Measurements from ENCODE around the gene AMHR2. TPM values are rescaled to one million over a fixed set of nuclear protein-coding genes. Genes with fewer than 3 reads are reported as not detected.
A peak's percentile ranks its signal among the peaks of the same experiment; 100 is the strongest.

The AMHR2 gene
- total and polyA plus RNA-seq, 2 experiments from 2014 or later, result not detected

DNA sequence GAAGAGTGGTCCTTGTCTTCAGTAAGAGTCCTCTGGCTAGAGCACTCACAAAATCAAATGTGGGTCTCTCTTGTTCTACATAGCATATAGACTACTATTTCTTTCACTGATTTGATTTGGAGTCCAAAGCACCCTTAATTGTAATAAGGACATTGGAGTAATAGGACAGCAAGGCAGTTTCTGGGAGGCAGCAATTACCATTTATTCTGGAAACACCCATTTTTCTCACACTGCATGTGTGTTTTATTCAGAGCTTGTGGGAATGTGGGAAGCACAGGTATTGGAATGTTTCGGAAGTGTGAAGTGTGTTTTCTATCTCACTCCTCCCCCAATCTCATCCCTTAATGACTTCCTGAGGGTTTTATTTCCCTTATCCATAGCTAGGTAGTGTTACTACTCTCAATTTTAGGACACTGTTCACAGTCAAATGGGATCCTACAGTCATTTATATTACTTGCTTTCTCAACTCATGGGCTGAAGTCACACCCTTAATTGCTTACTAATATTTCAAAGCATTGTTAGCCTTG lies 48.5 kb downstream of the AMHR2 start:
- H3K9me2 ChIP-seq (ENCODE audit: insufficient read depth), result no peaks in the 10 kb centered on the region
- no peak for DNase-seq
- no peaks in the 10 kb centered on the region for H3K27me3 ChIP-seq (replicated peaks; ENCODE audit: insufficient read depth)
- peaks cover 94% of the 10 kb centered on the region for H3F3A ChIP-seq (ENCODE audit: insufficient read depth)
- no peak overlapping the region for H3K4me2 ChIP-seq (ENCODE audit: unreplicated experiment)
- H4K20me1 ChIP-seq (ENCODE audit: insufficient read depth), result no peaks in the 10 kb centered on the region
- TF ChIP-seq EZH2 (IDR thresholded peaks at IDR 0.05; ENCODE audit: insufficient read depth, poor library complexity, severe bottlenecking) (no peak), EZH2phosphoT487 (IDR thresholded peaks at IDR 0.05; ENCODE audit: insufficient read depth, low read depth) (no peak)
- peak overlapping the region; percentile 1; the same call in 1 of the 2 replicates for H3K27ac ChIP-seq
- H3K4me1 ChIP-seq (ENCODE audit: insufficient read depth), result no peaks in the 10 kb centered on the region
- H3K36me3 ChIP-seq (ENCODE audit: low read depth), result peaks cover 95% of the 10 kb centered on the region
- no peak overlapping the region for H2AFZ ChIP-seq
- no peak overlapping the region for H3K9ac ChIP-seq
- peaks cover 98% of the 10 kb centered on the region for H3K79me2 ChIP-seq (ENCODE audit: insufficient read depth)
- in situ Hi-C loops (cut with MboI), result no loop called here
- H3K9me3 ChIP-seq (ENCODE audit: low read depth), result no peaks in the 10 kb centered on the region
- WGBS, 2 experiments (ENCODE audit: low coverage in 1 of 2, low lambda C conversion rate in 2 of 2, missing lambda C conversion rate in 2 of 2), result 96 to 100% methylated on average over 1 of the region's 1 CpG
- H3K4me3 ChIP-seq, result no peak overlapping the region

DNA sequence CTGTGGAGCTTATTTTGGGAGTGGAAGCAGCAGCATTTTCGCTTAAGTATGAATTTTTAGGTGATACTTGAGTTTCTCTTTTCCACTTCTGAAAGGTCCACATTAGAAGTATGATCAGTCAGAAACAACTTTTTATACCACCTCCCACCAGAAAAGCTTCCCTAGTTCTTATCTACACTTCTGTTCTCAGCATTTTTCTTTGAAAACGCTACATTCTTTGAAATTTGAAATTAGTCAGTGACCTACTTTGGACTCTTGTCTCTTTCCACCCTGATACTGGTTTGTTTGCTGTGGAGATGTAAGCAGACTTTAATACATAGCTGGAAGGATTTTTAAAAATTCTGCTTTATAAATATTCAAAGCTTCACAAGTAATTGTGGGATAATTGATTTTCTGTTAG lies 50.4 kb downstream of the AMHR2 start:
- H3K9ac ChIP-seq, result peak overlapping the region; percentile 31; the same call in 1 of the 2 replicates
- H4K20me1 ChIP-seq (ENCODE audit: insufficient read depth), result no peaks in the 10 kb centered on the region; the same call in 1 of the 2 replicates
- no peak overlapping the region for H3K4me2 ChIP-seq (ENCODE audit: unreplicated experiment)
- DNase-seq, result no peak
- no peaks in the 10 kb centered on the region for H3K27me3 ChIP-seq (replicated peaks; ENCODE audit: insufficient read depth)
- no peaks in the 10 kb centered on the region for H3K9me3 ChIP-seq (ENCODE audit: low read depth)
- peaks cover 16% of the 10 kb centered on the region for H3K4me1 ChIP-seq (ENCODE audit: insufficient read depth)
- H3K36me3 ChIP-seq (ENCODE audit: low read depth), result peaks cover 93% of the 10 kb centered on the region
- H3K79me2 ChIP-seq (ENCODE audit: insufficient read depth), result peaks cover 91% of the 10 kb centered on the region
- no peak overlapping the region for H3K4me3 ChIP-seq
- no peak for TF ChIP-seq EZH2 (IDR thresholded peaks at IDR 0.05; ENCODE audit: insufficient read depth, poor library complexity, severe bottlenecking)
- no peak for TF ChIP-seq EZH2phosphoT487 (IDR thresholded peaks at IDR 0.05; ENCODE audit: insufficient read depth, low read depth)
- WGBS, 2 experiments (ENCODE audit: low coverage in 1 of 2, low lambda C conversion rate in 2 of 2, missing lambda C conversion rate in 2 of 2), result 77 to 82% methylated on average over 2 of the region's 2 CpGs
- in situ Hi-C loops (cut with MboI), result no loop called here
- peak overlapping the region; percentile 36 for H3K27ac ChIP-seq
- peaks cover 94% of the 10 kb centered on the region for H3F3A ChIP-seq (ENCODE audit: insufficient read depth)
- H3K9me2 ChIP-seq (ENCODE audit: insufficient read depth), result no peaks in the 10 kb centered on the region
- no peak overlapping the region for H2AFZ ChIP-seq

DNA sequence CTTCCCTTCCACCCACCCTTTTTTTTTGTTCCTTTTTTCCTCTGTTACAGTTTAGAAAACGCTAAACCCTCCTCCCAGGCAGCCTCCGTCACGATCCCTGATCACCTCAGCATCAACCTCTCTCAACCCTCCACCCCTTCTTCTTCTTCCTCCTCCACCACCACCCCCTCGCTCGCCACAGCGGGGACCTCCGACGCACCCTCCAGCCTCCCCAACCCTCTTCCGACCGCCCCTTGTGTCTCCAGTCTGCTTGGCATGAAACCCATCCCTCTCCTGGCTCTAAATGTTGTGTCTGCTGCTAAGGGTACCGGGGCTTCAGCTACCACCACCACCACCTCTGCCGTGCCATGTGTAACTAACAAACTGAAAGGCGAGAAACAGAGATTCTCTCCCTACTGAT lies 51.2 kb downstream of the AMHR2 start:
- Histone ChIP-seq H3K79me2 (ENCODE audit: insufficient read depth) (peaks cover 84% of the 10 kb centered on the region), H2AFZ (no peak overlapping the region), H3K9ac (0 out of 2 replicates have a peak overlapping the region, but pooled peaks have one; percentile 31), H3K4me3 (no peak overlapping the region), H3K4me1 (ENCODE audit: insufficient read depth) (peaks cover 22% of the 10 kb centered on the region), H3K4me2 (ENCODE audit: unreplicated experiment) (no peak overlapping the region), H3F3A (ENCODE audit: insufficient read depth) (peaks cover 95% of the 10 kb centered on the region), H3K9me2 (ENCODE audit: insufficient read depth) (no peaks in the 10 kb centered on the region), H3K27ac (peak overlapping the region; percentile 36), H3K9me3 (ENCODE audit: low read depth) (no peaks in the 10 kb centered on the region), H3K27me3 (replicated peaks; ENCODE audit: insufficient read depth) (no peaks in the 10 kb centered on the region), H3K36me3 (ENCODE audit: low read depth) (peaks cover 93% of the 10 kb centered on the region), H4K20me1 (ENCODE audit: insufficient read depth) (no peaks in the 10 kb centered on the region; the same call in 1 of the 2 replicates)
- in situ Hi-C loops (cut with MboI), result no loop called here
- 78 to 79% methylated on average over 7 to 13 of the region's 13 CpGs for WGBS, 2 experiments (ENCODE audit: low coverage in 1 of 2, low lambda C conversion rate in 2 of 2, missing lambda C conversion rate in 2 of 2)
- TF ChIP-seq EZH2 (IDR thresholded peaks at IDR 0.05; ENCODE audit: insufficient read depth, poor library complexity, severe bottlenecking) (no peak), EZH2phosphoT487 (IDR thresholded peaks at IDR 0.05; ENCODE audit: insufficient read depth, low read depth) (no peak)
- no peak for DNase-seq

DNA sequence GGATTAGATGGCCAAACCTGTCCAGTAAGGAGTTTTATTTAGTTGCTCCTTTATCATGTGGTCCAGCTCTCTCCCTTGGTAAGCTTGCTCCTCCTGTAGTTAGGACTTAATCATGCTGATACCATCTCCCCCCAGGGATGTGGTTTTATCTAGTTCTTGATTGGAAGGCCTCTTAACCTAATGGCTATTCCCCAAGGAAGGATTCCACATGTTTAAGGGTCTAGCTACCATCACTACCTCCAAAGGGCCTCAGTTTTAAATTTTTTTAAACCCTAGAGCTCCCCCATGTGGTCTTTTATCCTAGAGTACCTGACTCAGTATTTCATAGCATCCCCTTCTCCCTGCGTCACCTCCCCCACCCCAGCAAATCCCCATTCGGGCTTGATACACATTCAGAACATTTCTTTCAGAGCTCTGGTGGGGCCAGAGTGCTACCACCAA lies 53.1 kb downstream of the AMHR2 start:
- Histone ChIP-seq H2AFZ (no peak overlapping the region), H3K9ac (0 out of 2 replicates have a peak overlapping the region, but pooled peaks have one; percentile 1), H3K27me3 (replicated peaks; ENCODE audit: insufficient read depth) (no peaks in the 10 kb centered on the region), H4K20me1 (ENCODE audit: insufficient read depth) (peaks cover 1% of the 10 kb centered on the region), H3K4me1 (ENCODE audit: insufficient read depth) (peaks cover 42% of the 10 kb centered on the region), H3F3A (ENCODE audit: insufficient read depth) (peaks cover 96% of the 10 kb centered on the region), H3K4me2 (ENCODE audit: unreplicated experiment) (no peak overlapping the region), H3K27ac (peak overlapping the region; percentile 36; the same call in 1 of the 2 replicates), H3K36me3 (ENCODE audit: low read depth) (peaks cover 91% of the 10 kb centered on the region), H3K4me3 (no peak overlapping the region), H3K9me2 (ENCODE audit: insufficient read depth) (no peaks in the 10 kb centered on the region), H3K9me3 (ENCODE audit: low read depth) (no peaks in the 10 kb centered on the region), H3K79me2 (ENCODE audit: insufficient read depth) (peaks cover 66% of the 10 kb centered on the region)
- peak; percentile 53 for DNase-seq
- TF ChIP-seq EZH2phosphoT487 (IDR thresholded peaks at IDR 0.05; ENCODE audit: insufficient read depth, low read depth), result no peak
- 55 to 71% methylated on average over 2 of the region's 2 CpGs for WGBS, 2 experiments (ENCODE audit: low coverage in 1 of 2, low lambda C conversion rate in 2 of 2, missing lambda C conversion rate in 2 of 2)
- in situ Hi-C loops (cut with MboI), result no loop called here
